Right renal cortex interstitium (tissue), 3 donors: ENCODE results near the gene CHRND. TPM values are rescaled to one million over a fixed set of nuclear protein-coding genes. Genes with fewer than 3 reads are reported as not detected.

Experiments used
- DNase-seq, 3 donors: peaks; one replicate each; pipeline ENCODE4 v3.0.0-alpha.2; 2013; ENCODE audit warnings: low read depth in 3 of 3, low spot score in 2 of 3
- polyA plus RNA-seq, 3 donors: library from polyadenylated mRNA; unstranded; fragments of 120-200 nt; gene quantifications; one replicate each; pipeline ENCODE4 v1.2.1, GENCODE V29; 2013; ENCODE audit not compliant: insufficient read length in 3 of 3

The CHRND gene
- polyA plus RNA-seq, 3 donors = 0.40 to 0.74 (median 0.59) TPM

- DNase-seq = no peak
These were observed 22.8 kb upstream of the CHRND start for GRCh38 chr2:232502911-232503808.

GRCh38 chr2:232503809-232504323, 22.1 kb upstream of the CHRND start:
- no peak for DNase-seq

- DNase-seq = no peak
These were observed 21.5 kb upstream of the CHRND start for GRCh38 chr2:232504438-232504837.

GRCh38 chr2:232505856-232506255, 20.1 kb upstream of the CHRND start:
- DNase-seq = no peak

- DNase-seq = no peak
These were observed 19.3 kb upstream of the CHRND start for GRCh38 chr2:232506709-232507108.

GRCh38 chr2:232508251-232508650, 17.7 kb upstream of the CHRND start:
- no peak for DNase-seq

- DNase-seq = no peak
These were observed 14.5 kb upstream of the CHRND start for GRCh38 chr2:232511336-232511890.

GRCh38 chr2:232512602-232513001, 13.4 kb upstream of the CHRND start:
- DNase-seq = no peak

- DNase-seq = no peak
These were observed 12.6 kb upstream of the CHRND start for GRCh38 chr2:232513353-232513752.

- DNase-seq = no peak
These were observed 10.3 kb upstream of the CHRND start for GRCh38 chr2:232515639-232516038.

- no peak for DNase-seq
These were observed 9.4 kb upstream of the CHRND start for GRCh38 chr2:232516551-232516950.

GRCh38 chr2:232518844-232519243, 7.1 kb upstream of the CHRND start:
- DNase-seq = no peak

- DNase-seq = no peak
These were observed 6.2 kb upstream of the CHRND start, which contains the start of gene PRSS56 for GRCh38 chr2:232519581-232520438. Gene PRSS56 (plus strand): TSS chr2:232520388. CDS start chr2:232520599, 211 bp downstream.

GRCh38 chr2:232520489-232520888, 5.5 kb upstream of the CHRND start:
- no peak for DNase-seq

GRCh38 chr2:232521098-232521497, 4.9 kb upstream of the CHRND start:
- no peak for DNase-seq

- DNase-seq = no peak
These were observed 3.9 kb upstream of the CHRND start for GRCh38 chr2:232521959-232522622.

- DNase-seq = no peak
These were observed 3.1 kb upstream of the CHRND start for GRCh38 chr2:232522623-232523401.

GRCh38 chr2:232523402-232523681, 2.6 kb upstream of the CHRND start:
- DNase-seq = no peak

- DNase-seq = no peak
These were observed 2.0 kb upstream of the CHRND start for GRCh38 chr2:232523682-232524597.
